ENCODE data around the gene TOX3.

Gene TOX3

DNA sequence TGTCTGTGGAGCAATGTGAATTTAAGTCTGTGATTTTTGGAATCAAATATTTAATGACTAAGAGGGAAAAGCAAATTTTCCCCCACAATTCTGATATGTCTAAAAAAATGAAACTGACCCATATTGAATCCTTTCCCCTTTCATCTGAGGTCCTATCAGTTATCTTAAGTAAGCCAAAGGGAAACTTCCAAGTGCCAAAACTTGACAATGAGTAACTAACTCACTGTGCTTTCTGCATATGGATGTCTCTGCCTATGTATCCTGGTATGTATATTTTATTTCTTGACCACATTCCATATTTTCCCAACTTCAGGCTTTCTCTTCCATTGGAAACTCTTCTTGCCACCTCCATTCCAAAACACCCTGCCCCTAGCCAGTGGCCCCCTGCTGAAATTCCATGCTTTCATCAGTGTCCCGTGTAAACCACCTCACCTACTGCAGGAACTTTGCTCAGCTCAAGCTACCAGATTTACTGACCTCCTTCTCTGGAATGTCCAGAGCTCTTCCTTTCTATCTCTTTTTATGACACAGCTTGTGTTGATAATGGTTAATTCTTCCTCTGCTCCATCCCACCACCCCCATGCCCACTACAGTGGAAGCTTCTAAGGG is 59.0 kb downstream of the TOX3 start:
- ChIA-PET POLR2A (no interaction called here), CTCF (no interaction called here)
- no peak for TF ChIP-seq CTCF (IDR thresholded peaks at IDR 0.05; ENCODE audit: insufficient read depth, low read length, missing control alignments)
- no peak overlapping the region for H3K4me3 ChIP-seq (ENCODE audit: low read depth, low read length)
- no peak for DNase-seq (ENCODE audit: low read depth, low spot score)

- DNase-seq (ENCODE audit: low read depth, low spot score) = no peak
- CTCF ChIA-PET = no interaction called here
- H3K4me3 ChIP-seq (ENCODE audit: low read depth, low read length) = no peak overlapping the region
- TF ChIP-seq CTCF (IDR thresholded peaks at IDR 0.05; ENCODE audit: insufficient read depth, low read length, missing control alignments) = no peak
- POLR2A ChIA-PET = no interaction called here
Observed at GRCh38 chr16:52480237-52480636, 66.7 kb downstream of the TOX3 start.

DNA sequence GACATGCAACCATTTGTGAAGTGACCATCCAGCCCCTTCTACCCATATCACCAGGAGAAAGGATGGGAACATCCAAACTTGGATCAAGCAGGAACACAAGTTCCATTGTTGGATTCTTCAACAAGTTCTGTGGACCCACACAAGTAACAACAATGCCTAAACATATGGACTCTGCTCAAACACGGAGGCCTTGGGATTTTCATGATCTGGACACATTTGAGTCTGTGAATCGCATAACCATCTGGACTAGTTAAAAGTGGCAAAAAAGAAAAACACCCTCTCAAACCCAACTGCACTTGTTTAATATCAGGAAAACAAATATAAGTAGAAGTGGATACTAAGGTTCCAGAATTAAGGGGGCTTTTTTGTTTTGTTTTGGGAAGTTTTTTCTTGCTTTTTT is 70.8 kb downstream of the TOX3 start:
- no peak overlapping the region for H3K4me3 ChIP-seq (ENCODE audit: low read depth, low read length)
- CTCF ChIA-PET = no interaction called here
- no peak for DNase-seq (ENCODE audit: low read depth, low spot score)
- no peak for TF ChIP-seq CTCF (IDR thresholded peaks at IDR 0.05; ENCODE audit: insufficient read depth, low read length, missing control alignments)
- POLR2A ChIA-PET = no interaction called here

- ChIA-PET POLR2A (no interaction called here), CTCF (no interaction called here)
- TF ChIP-seq CTCF (IDR thresholded peaks at IDR 0.05; ENCODE audit: insufficient read depth, low read length, missing control alignments) = no peak
- DNase-seq (ENCODE audit: low read depth, low spot score) = no peak
- no peak overlapping the region for H3K4me3 ChIP-seq (ENCODE audit: low read depth, low read length)
Observed at GRCh38 chr16:52474679-52475078, 72.3 kb downstream of the TOX3 start.

DNA sequence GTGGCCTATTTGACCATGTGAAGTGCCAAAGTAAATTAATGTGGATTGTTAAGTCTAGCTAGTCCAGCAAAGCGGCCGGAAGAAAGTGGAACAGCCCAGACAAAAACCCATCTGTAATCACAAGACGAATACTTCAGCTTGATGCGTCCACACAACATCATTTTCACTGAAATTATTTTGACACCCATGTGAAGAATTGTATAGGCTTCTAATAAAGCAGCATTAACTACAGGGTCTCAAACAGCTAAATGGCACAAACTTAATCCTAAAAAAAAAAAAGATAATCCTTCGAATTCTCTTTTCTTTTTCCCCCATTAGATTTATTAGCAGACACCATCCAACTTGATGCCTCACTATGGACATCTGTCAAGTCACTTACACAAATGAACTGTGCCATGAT is 73.8 kb downstream of the TOX3 start:
- CTCF ChIA-PET = no interaction called here
- POLR2A ChIA-PET = no interaction called here
- H3K4me3 ChIP-seq (ENCODE audit: low read depth, low read length) = no peak overlapping the region
- no peak for DNase-seq (ENCODE audit: low read depth, low spot score)
- no peak for TF ChIP-seq CTCF (IDR thresholded peaks at IDR 0.05; ENCODE audit: insufficient read depth, low read length, missing control alignments)

GRCh38 chr16:52471650-52472370 is 75.1 kb downstream of the TOX3 start:
- H3K4me3 ChIP-seq (ENCODE audit: low read depth, low read length) = no peak overlapping the region
- CTCF ChIA-PET = no interaction called here
- no peak for TF ChIP-seq CTCF (IDR thresholded peaks at IDR 0.05; ENCODE audit: insufficient read depth, low read length, missing control alignments)
- POLR2A ChIA-PET = no interaction called here
- DNase-seq (ENCODE audit: low read depth, low spot score) = no peak
